Measurements from ENCODE around the gene GATAD2B. TPM values are rescaled to one million over a fixed set of nuclear protein-coding genes. Genes with fewer than 3 reads are reported as not detected.
A peak's percentile ranks its signal among the peaks of the same experiment; 100 is the strongest.

The GATAD2B gene
- polyA plus RNA-seq, 1 experiment: 3.6 TPM

- POLR2A ChIA-PET: no interaction called here
- TF ChIP-seq, protein P1, sequence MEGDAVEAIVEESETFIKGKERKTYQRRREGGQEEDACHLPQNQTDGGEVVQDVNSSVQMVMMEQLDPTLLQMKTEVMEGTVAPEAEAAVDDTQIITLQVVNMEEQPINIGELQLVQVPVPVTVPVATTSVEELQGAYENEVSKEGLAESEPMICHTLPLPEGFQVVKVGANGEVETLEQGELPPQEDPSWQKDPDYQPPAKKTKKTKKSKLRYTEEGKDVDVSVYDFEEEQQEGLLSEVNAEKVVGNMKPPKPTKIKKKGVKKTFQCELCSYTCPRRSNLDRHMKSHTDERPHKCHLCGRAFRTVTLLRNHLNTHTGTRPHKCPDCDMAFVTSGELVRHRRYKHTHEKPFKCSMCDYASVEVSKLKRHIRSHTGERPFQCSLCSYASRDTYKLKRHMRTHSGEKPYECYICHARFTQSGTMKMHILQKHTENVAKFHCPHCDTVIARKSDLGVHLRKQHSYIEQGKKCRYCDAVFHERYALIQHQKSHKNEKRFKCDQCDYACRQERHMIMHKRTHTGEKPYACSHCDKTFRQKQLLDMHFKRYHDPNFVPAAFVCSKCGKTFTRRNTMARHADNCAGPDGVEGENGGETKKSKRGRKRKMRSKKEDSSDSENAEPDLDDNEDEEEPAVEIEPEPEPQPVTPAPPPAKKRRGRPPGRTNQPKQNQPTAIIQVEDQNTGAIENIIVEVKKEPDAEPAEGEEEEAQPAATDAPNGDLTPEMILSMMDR (IDR thresholded peaks at IDR 0.05; ENCODE audit: insufficient read depth, low read depth, low read length): no peak
- H3K4me3 ChIP-seq (ENCODE audit: low read depth, low read length): no peak overlapping the region
- H3K27me3 ChIP-seq (ENCODE audit: control insufficient read depth, insufficient read depth, low read length): no peaks in the 10 kb centered on the region
- peaks cover 5% of the 10 kb centered on the region for H3K36me3 ChIP-seq (ENCODE audit: control insufficient read depth, insufficient read depth, low read length)
- CTCF ChIA-PET: interaction anchor here (4.3 kb wide), 1 partner anchor 187 kb away, joined by 21 read pairs; the partner anchor contains the start of gene RAB13
- DNase-seq (ENCODE audit: low read depth): no peak
Measured at GRCh38 chr1:153799566-153800465, 123.0 kb downstream of the GATAD2B start.

DNA sequence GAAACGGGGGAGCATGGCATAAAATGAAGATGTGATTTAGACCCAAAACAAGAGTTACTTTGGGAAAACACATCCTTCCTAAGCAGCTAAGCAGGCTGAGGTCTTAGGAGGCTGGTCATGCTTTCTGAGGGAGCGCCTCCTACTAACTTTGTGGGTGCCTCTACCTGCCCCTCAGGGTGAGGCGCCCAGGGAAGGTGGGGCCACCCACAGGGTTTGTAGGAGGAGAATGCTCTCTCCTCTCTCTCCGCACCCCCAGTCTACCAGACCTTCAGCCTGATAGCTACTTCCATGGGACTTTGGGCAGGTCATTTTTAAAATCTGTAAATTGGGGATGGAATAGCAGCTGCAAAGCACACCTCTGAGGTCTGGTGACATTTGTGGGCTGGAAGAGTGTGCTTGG is 123.8 kb downstream of the GATAD2B start:
- H3K27me3 ChIP-seq (ENCODE audit: control insufficient read depth, insufficient read depth, low read length): no peaks in the 10 kb centered on the region
- POLR2A ChIA-PET: no interaction called here
- TF ChIP-seq, protein P1 (IDR thresholded peaks at IDR 0.05; ENCODE audit: insufficient read depth, low read depth, low read length): no peak
- DNase-seq (ENCODE audit: low read depth): no peak
- no peak overlapping the region for H3K4me3 ChIP-seq (ENCODE audit: low read depth, low read length)
- H3K36me3 ChIP-seq (ENCODE audit: control insufficient read depth, insufficient read depth, low read length): peaks cover 5% of the 10 kb centered on the region
- CTCF ChIA-PET: interaction anchor here (4.3 kb wide), 1 partner anchor 188 kb away, joined by 21 read pairs; the partner anchor contains the start of gene RAB13

DNA sequence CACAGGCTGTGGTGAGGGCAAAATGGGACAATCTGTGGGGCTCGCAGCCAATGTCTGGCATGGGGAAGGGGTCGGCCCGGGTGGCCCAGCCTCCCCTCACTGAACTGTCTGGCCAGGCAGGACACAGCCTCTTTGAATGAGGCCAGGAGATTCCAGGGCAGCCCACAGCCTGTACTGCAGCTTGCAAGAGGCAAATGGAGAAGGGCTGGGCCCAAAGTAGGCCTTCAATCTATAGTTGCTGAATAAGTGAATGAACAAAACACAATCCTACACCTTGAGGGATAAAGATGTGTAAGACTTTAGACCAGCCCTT is 124.3 kb downstream of the GATAD2B start:
- Histone ChIP-seq H3K4me3 (ENCODE audit: low read depth, low read length) (no peak overlapping the region), H3K36me3 (ENCODE audit: control insufficient read depth, insufficient read depth, low read length) (peaks cover 5% of the 10 kb centered on the region), H3K27me3 (ENCODE audit: control insufficient read depth, insufficient read depth, low read length) (no peaks in the 10 kb centered on the region)
- ChIA-PET CTCF (interaction anchor here (0.8 to 4.3 kb wide), 8 partner anchors 8 to 188 kb away, joined by 3 to 21 read pairs (median 8); partner anchors contain the start of genes DENND4B and RAB13), POLR2A (no interaction called here)
- TF ChIP-seq, protein P1 (IDR thresholded peaks at IDR 0.05; ENCODE audit: insufficient read depth, low read depth, low read length): no peak
- no peak for DNase-seq (ENCODE audit: low read depth)

DNA sequence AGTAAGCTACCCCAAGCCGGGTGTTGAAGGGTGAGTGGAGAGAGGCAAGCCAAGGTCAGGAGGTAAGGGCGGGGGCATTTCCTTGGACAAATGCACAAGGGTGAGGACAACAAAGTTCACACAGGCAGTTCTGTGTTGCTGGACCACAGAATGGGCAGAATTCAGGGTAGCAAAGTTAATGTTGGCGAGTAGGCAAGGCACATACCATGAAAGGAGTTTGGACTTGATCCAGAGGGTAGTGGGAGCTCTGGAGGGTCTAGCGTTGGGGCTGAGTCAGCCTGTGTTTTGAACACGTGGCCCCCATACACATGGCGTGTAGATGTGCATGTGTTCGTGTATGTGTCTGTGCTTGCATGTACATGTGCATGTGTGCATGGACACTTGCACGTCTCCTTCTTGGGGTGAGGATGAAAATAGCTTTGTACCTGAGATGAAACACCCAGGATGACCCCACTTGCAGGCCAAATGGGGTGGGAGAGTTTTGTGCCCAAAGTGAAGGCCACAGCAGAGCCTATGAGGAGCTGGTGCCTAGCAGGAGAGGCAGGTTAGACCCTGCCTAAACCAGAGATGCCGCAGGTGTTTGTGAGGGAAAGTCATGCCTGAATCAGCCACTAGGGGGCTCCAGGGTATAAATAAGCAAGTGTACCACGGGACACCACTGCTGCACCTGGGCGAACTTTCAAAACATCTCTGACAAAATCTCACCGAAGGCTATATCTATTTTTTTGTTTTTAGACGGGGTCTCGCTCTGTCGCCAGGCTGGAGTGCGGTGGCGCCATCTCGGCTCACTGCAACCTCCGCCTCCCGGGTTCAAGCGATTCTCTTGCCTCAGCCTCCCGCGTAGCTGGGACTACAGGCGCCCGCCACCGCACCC is 125.7 kb downstream of the GATAD2B start:
- Histone ChIP-seq H3K4me3 (ENCODE audit: low read depth, low read length) (no peak overlapping the region), H3K27me3 (ENCODE audit: control insufficient read depth, insufficient read depth, low read length) (no peaks in the 10 kb centered on the region), H3K36me3 (ENCODE audit: control insufficient read depth, insufficient read depth, low read length) (peaks cover 3% of the 10 kb centered on the region)
- ChIA-PET POLR2A (no interaction called here), CTCF (interaction anchor here (0.5 to 4.3 kb wide), 28 partner anchors 10 to 204 kb away, joined by 3 to 21 read pairs (median 5); partner anchors contain the start of genes CREB3L4, DENND4B, JTB and NPR1)
- DNase-seq (ENCODE audit: low read depth): no peak
- TF ChIP-seq, protein P1 (IDR thresholded peaks at IDR 0.05; ENCODE audit: insufficient read depth, low read depth, low read length): peak; percentile 84

Data from BJ (cell line).